ENCODE measurements around the gene SH3BGRL.
"Not testable (repeated sequence)": the region's sequence is repeated elsewhere in the genome, so short reads cannot be mapped to it uniquely, and the experiment has no call there.

The SH3BGRL gene

DNA sequence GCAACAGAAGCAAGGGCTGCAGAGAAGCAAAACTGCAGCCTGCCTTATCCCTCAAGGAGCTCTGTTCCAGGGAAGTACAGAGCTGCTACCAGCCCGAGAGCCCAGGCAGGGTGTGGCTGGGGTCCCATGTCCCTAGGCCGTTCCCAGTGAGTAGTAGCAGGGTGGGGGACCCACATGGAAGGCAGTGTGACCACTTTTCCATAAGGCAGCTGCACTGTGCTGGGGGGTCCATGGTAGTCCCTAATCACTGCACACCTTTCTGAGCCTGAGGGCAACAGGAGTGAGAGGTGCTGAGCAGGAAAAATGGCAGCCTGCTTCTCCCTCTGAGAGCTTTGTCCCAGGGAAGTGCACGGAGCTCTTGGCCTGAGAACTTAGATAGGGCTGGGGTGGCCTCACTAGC lies 135.9 kb downstream of the SH3BGRL start:
- H3K4me3 ChIP-seq (ENCODE audit: control insufficient read depth, low read depth, low read length) = no peak overlapping the region
- TF ChIP-seq, protein P1, sequence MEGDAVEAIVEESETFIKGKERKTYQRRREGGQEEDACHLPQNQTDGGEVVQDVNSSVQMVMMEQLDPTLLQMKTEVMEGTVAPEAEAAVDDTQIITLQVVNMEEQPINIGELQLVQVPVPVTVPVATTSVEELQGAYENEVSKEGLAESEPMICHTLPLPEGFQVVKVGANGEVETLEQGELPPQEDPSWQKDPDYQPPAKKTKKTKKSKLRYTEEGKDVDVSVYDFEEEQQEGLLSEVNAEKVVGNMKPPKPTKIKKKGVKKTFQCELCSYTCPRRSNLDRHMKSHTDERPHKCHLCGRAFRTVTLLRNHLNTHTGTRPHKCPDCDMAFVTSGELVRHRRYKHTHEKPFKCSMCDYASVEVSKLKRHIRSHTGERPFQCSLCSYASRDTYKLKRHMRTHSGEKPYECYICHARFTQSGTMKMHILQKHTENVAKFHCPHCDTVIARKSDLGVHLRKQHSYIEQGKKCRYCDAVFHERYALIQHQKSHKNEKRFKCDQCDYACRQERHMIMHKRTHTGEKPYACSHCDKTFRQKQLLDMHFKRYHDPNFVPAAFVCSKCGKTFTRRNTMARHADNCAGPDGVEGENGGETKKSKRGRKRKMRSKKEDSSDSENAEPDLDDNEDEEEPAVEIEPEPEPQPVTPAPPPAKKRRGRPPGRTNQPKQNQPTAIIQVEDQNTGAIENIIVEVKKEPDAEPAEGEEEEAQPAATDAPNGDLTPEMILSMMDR (IDR thresholded peaks at IDR 0.05; ENCODE audit: control insufficient read depth, insufficient read depth, low read depth, low read length, missing control alignments) = no peak
- DNase-seq (ENCODE audit: low read depth) = no peak

DNA sequence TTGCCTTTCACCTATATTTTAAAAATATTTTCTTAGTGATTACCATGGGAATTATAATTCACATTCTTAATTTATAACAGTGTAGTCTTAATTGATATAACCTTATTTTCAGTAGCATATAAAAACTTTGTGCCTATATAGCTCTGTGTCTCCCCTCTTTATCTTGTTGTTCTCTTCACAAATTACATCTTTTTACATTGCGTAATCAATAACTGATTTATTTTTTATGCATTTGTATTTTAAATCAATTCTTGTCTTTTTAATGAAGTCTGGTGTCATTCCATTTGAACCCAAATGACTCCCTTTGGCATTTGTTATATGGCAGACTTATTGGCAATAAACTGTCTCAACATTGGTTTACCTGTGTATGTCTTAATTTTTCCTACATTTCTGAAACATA lies 137.0 kb downstream of the SH3BGRL start:
- TF ChIP-seq, protein P1 (IDR thresholded peaks at IDR 0.05; ENCODE audit: control insufficient read depth, insufficient read depth, low read depth, low read length, missing control alignments) = no peak
- no peak for DNase-seq (ENCODE audit: low read depth)

DNA sequence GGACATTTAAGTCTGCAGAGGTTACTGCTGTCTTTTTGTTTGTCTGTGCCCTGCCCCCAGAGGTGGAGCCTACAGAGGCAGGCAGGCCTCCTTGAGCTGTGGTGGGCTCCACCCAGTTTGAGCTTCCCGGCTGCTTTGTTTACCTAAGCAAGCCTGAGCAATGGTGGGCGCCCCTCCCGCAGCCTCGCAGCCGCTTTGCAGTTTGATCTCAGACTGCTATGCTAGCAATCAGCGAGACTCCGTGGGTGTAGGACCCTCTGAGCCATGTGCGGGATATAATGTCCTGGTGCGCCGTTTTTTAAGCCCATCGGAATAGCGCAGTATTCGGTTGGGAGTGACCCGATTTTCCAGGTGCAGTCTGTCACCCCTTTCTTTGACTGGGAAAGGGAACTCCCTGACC lies 143.4 kb downstream of the SH3BGRL start:
- DNase-seq (ENCODE audit: low read depth); H3K4me3 ChIP-seq (ENCODE audit: control insufficient read depth, low read depth, low read length): not testable (repeated sequence)

More for the DNA sequence above, 137.0 kb downstream of the SH3BGRL start:
- no peak overlapping the region for H3K4me3 ChIP-seq (ENCODE audit: control insufficient read depth, low read depth, low read length)

All from AG09309 (cell line).